HepG2 (cell line): Measurements from ENCODE around the gene WWTR1. TPM values are rescaled to one million over a fixed set of nuclear protein-coding genes. Genes with fewer than 3 reads are reported as not detected.

Source experiments
- CEBPG ChIP-seq: IDR thresholded peaks from 2 replicates; pipeline ENCODE4 v1.6.1; 2016
- CREM ChIP-seq, 2 experiments: sonication (generic) in 1 of 2; formaldehyde crosslinking in 1 of 2; IDR thresholded peaks; 2 replicates each; pipeline versions ENCODE4 v1.4.0 to v1.6.1; 2016 to 2020; ENCODE audit warnings: antibody characterized with exemption in 1 of 2, mild to moderate bottlenecking in 1 of 2, missing genetic modification reagents in 1 of 2
- HDAC1 ChIP-seq: sonication (generic); formaldehyde crosslinking; IDR thresholded peaks from 2 replicates; pipeline ENCODE4 v1.5.1; 2020; ENCODE audit warnings: mild to moderate bottlenecking, missing genetic modification reagents
- HHEX ChIP-seq: IDR thresholded peaks from 2 replicates; pipeline ENCODE4 v1.6.1; 2016; ENCODE audit warnings: control low read depth
- HNF4G ChIP-seq, 2 experiments: sonication (generic) in 1 of 2; formaldehyde crosslinking in 1 of 2; IDR thresholded peaks; 2 replicates each; pipeline versions ENCODE4 v1.4.0 to v1.6.1; 2011 to 2020; ENCODE audit warnings: borderline replicate concordance in 2 of 2, low read depth in 2 of 2, mild to moderate bottlenecking in 2 of 2, low read length in 1 of 2, missing genetic modification reagents in 1 of 2, moderate library complexity in 1 of 2
- IRF2 ChIP-seq: IDR thresholded peaks from 2 replicates; pipeline ENCODE4 v1.6.1; 2018; ENCODE audit warnings: missing genetic modification reagents, missing compliant biosample characterization
- ISX ChIP-seq: sonication (generic); formaldehyde crosslinking; conservative IDR thresholded peaks from 2 replicates; pipeline ENCODE4 v1.5.0; 2020; ENCODE audit warnings: missing genetic modification reagents
- JUNB ChIP-seq: sonication (generic); formaldehyde crosslinking; IDR thresholded peaks from 2 replicates; pipeline ENCODE4 v1.8.0; 2022; ENCODE audit warnings: missing genetic modification reagents, mild to moderate bottlenecking, borderline replicate concordance
- MED8 ChIP-seq: sonication (generic); formaldehyde crosslinking; IDR thresholded peaks from 2 replicates; pipeline ENCODE4 v1.8.1; 2023; ENCODE audit warnings: mild to moderate bottlenecking, missing genetic modification reagents; ENCODE audit not compliant: insufficient replicate concordance
- NCOA2 ChIP-seq: sonication (generic); formaldehyde crosslinking; IDR thresholded peaks from 2 replicates; pipeline ENCODE4 v1.8.0; 2022; ENCODE audit warnings: inconsistent platforms
- PCBP1 ChIP-seq: fragments of 200-400 bp; formaldehyde crosslinking; IDR thresholded peaks from 2 replicates; pipeline ENCODE4 v1.6.1; 2017; ENCODE audit warnings: mild to moderate bottlenecking, low read depth, low read length, borderline replicate concordance
- PHF5A ChIP-seq: IDR thresholded peaks from one replicate; pipeline ENCODE4 v1.6.1; 2018; ENCODE audit warnings: low read depth, missing genetic modification reagents; ENCODE audit not compliant: unreplicated experiment
- POGZ ChIP-seq: sonication (generic); formaldehyde crosslinking; IDR thresholded peaks from 2 replicates; pipeline ENCODE4 v1.4.0; 2020; ENCODE audit warnings: mild to moderate bottlenecking, missing genetic modification reagents
- POLR2AphosphoS2 ChIP-seq: IDR thresholded peaks from 2 replicates; pipeline ENCODE4 v1.6.1; 2011; ENCODE audit warnings: low read depth, low read length, improper control_type of control experiment
- RXRB ChIP-seq: IDR thresholded peaks from 2 replicates; pipeline ENCODE4 v1.6.1; 2016; ENCODE audit warnings: borderline replicate concordance, missing genetic modification reagents, missing compliant biosample characterization
- SMAD3 ChIP-seq: sonication (generic); formaldehyde crosslinking; IDR thresholded peaks from 2 replicates; pipeline ENCODE4 v1.4.0; 2020; ENCODE audit warnings: missing genetic modification reagents
- SOX5 ChIP-seq: IDR thresholded peaks from 2 replicates; pipeline ENCODE4 v1.6.1; 2016; ENCODE audit warnings: borderline replicate concordance
- SOX6 ChIP-seq, 2 experiments: fragments of 450-650 bp in 1 of 2; sonication (generic) in 1 of 2; formaldehyde crosslinking in 1 of 2; IDR thresholded peaks; 2 replicates each; pipeline versions ENCODE4 v1.4.0 to v1.6.1; 2017 to 2020; ENCODE audit warnings: antibody characterized with exemption in 1 of 2, mild to moderate bottlenecking in 1 of 2, missing genetic modification reagents in 1 of 2
- TP53 ChIP-seq: sonication (generic); formaldehyde crosslinking; conservative IDR thresholded peaks from 2 replicates; pipeline ENCODE4 v1.4.0; 2020; ENCODE audit warnings: missing genetic modification reagents
- ZBTB20 ChIP-seq: sonication (generic); formaldehyde crosslinking; IDR thresholded peaks from 2 replicates; pipeline ENCODE4 v1.8.1; 2023; ENCODE audit warnings: missing genetic modification reagents, low read depth, mild to moderate bottlenecking, borderline replicate concordance
- ZNF33B ChIP-seq: sonication (generic); formaldehyde crosslinking; IDR thresholded peaks from 2 replicates; pipeline ENCODE4 v1.5.1; 2020; ENCODE audit warnings: mild to moderate bottlenecking, missing genetic modification reagents
- ZNF614 ChIP-seq: IDR thresholded peaks from 2 replicates; pipeline ENCODE4 v1.6.1; 2018; ENCODE audit warnings: missing biosample characterization, missing genetic modification reagents, inconsistent platforms, borderline replicate concordance
- ZNF724P ChIP-seq: sonication (generic); formaldehyde crosslinking; IDR thresholded peaks from 2 replicates; pipeline ENCODE4 v1.8.0; 2022; ENCODE audit warnings: missing genetic modification reagents, borderline replicate concordance
- polyA plus RNA-seq, 8 experiments: library from polyadenylated mRNA; depleted of rRNA in 3 of 8; stranded (reverse) in 7 of 8; unstranded in 1 of 8; fragments of >200 nt; fragmentation: Illumina TruSeq in 4 of 8; extraction: Trizol in 4 of 8; gene quantifications; 2 replicates each; pipeline versions ENCODE4 v1.2.1 to v1.2.3, GENCODE V29; 2011 to 2016; ENCODE audit warnings: low read depth in 4 of 8, missing spikeins in 1 of 8, mixed read lengths in 1 of 8; ENCODE audit not compliant: insufficient read depth in 1 of 8
- total RNA-seq, 5 experiments: library from RNA; depleted of rRNA; stranded (reverse); fragments of >200 nt; fragmentation: Illumina TruSeq; extraction: Trizol; gene quantifications; 2 replicates each; pipeline ENCODE4 v1.2.3, GENCODE V29; 2016; ENCODE audit warnings: low read depth in 1 of 5
- TF ChIP-seq, protein P1 (sequence below): sonication (generic); formaldehyde crosslinking; IDR thresholded peaks from 2 replicates; pipeline ENCODE4 v1.4.0; 2020; ENCODE audit warnings: mild to moderate bottlenecking, missing genetic modification reagents
- TF ChIP-seq, protein P2 (sequence below): IDR thresholded peaks from 2 replicates; pipeline ENCODE4 v1.6.1; 2018; ENCODE audit warnings: missing genetic modification reagents, mild to moderate bottlenecking, missing compliant biosample characterization
- TF ChIP-seq, protein P3 (sequence below), 2 experiments: sonication (generic) in 1 of 2; formaldehyde crosslinking in 1 of 2; IDR thresholded peaks; 2 replicates each; pipeline versions ENCODE4 v1.4.0 to v1.6.1; 2018 to 2020; ENCODE audit warnings: missing genetic modification reagents in 2 of 2, borderline replicate concordance in 1 of 2, low read depth in 1 of 2, mild to moderate bottlenecking in 1 of 2, missing biosample characterization in 1 of 2
- TF ChIP-seq, protein P4 (sequence below): IDR thresholded peaks from 2 replicates; pipeline ENCODE4 v1.6.1; 2016; ENCODE audit warnings: low read depth

The WWTR1 gene
- total and polyA plus RNA-seq, 2 of the 13 experiments (the other 11 are each of a cell fraction or from before 2014, with no cell fraction given) = 19.7 to 139 TPM

DNA sequence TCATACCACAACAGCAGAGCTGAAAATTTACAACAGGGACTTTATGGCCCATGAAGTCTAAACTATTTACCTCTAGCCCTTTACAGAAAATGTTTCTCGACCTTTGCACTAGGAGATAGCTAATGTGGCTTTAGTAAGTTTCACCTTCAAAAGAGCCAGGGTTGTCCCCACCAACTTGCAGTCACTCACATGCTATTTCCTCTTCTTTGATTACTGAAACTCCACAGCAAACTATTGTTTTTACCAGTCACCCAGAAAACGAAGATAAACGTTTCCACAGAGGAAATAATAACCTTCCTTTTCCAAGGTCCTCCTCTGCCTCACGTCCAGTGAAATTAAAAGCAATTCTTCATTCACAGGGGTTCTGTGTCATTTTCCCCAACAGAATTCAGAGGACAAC lies 48.2 kb downstream of the WWTR1 start (continued):
- TF ChIP-seq HDAC1 (peak; percentile 60), POLR2AphosphoS2 (no peak), HHEX (CRISPR knock-in tag) (no peak), SOX6 (IDR thresholded peaks at IDR 0.05) (no peak), SOX6 (CRISPR knock-in tag; IDR thresholded peaks at IDR 0.05) (peak; percentile 94), JUNB (no peak; the same call in 1 of the 2 replicates), POGZ (peak; percentile 66), PHF5A (CRISPR knock-in tag) (peak; percentile 64), IRF2 (CRISPR knock-in tag) (peak; percentile 59; the same call in 1 of the 2 replicates), ZNF724P (CRISPR knock-in tag) (no peak), ZNF33B (CRISPR knock-in tag) (no peak), RXRB (CRISPR knock-in tag) (peak; percentile 76), NCOA2 (peak; percentile 89), MED8 (CRISPR knock-in tag) (no peak), ZBTB20 (CRISPR knock-in tag) (peak; percentile 78; the same call in 1 of the 2 replicates), PCBP1 (no peak), ZNF614 (peak; percentile 92), TP53 (CRISPR knock-in tag) (no peak), SMAD3 (0 out of 2 replicates have a peak, but pooled peaks have one; percentile 23), CREM (IDR thresholded peaks at IDR 0.05) (peak; percentile 82), CREM (CRISPR knock-in tag; IDR thresholded peaks at IDR 0.05) (no peak), ISX (CRISPR knock-in tag) (no peak), SOX5 (CRISPR knock-in tag) (peak; percentile 97), HNF4G (IDR thresholded peaks at IDR 0.05; ENCODE audit: borderline replicate concordance, low read depth, low read length) (peak; percentile 87), HNF4G (CRISPR knock-in tag; IDR thresholded peaks at IDR 0.05; ENCODE audit: borderline replicate concordance, low read depth) (peak; percentile 55; the same call in 1 of the 2 replicates), CEBPG (CRISPR knock-in tag) (peak; percentile 41)
- TF ChIP-seq, protein P1, sequence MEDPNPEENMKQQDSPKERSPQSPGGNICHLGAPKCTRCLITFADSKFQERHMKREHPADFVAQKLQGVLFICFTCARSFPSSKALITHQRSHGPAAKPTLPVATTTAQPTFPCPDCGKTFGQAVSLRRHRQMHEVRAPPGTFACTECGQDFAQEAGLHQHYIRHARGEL (CRISPR knock-in tag) = no peak
- TF ChIP-seq, protein P2, sequence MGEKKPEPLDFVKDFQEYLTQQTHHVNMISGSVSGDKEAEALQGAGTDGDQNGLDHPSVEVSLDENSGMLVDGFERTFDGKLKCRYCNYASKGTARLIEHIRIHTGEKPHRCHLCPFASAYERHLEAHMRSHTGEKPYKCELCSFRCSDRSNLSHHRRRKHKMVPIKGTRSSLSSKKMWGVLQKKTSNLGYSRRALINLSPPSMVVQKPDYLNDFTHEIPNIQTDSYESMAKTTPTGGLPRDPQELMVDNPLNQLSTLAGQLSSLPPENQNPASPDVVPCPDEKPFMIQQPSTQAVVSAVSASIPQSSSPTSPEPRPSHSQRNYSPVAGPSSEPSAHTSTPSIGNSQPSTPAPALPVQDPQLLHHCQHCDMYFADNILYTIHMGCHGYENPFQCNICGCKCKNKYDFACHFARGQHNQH (CRISPR knock-in tag) = peak; percentile 64
- TF ChIP-seq, protein P3, sequence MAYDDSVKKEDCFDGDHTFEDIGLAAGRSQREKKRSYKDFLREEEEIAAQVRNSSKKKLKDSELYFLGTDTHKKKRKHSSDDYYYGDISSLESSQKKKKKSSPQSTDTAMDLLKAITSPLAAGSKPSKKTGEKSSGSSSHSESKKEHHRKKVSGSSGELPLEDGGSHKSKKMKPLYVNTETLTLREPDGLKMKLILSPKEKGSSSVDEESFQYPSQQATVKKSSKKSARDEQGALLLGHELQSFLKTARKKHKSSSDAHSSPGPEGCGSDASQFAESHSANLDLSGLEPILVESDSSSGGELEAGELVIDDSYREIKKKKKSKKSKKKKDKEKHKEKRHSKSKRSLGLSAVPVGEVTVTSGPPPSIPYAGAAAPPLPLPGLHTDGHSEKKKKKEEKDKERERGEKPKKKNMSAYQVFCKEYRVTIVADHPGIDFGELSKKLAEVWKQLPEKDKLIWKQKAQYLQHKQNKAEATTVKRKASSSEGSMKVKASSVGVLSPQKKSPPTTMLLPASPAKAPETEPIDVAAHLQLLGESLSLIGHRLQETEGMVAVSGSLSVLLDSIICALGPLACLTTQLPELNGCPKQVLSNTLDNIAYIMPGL (CRISPR knock-in tag; IDR thresholded peaks at IDR 0.05; ENCODE audit: borderline replicate concordance in 1 of 2, low read depth in 1 of 2) = peak in 1 of 2 experiments; percentile 20; a peak in 1 of 4 replicates
- TF ChIP-seq, protein P4, sequence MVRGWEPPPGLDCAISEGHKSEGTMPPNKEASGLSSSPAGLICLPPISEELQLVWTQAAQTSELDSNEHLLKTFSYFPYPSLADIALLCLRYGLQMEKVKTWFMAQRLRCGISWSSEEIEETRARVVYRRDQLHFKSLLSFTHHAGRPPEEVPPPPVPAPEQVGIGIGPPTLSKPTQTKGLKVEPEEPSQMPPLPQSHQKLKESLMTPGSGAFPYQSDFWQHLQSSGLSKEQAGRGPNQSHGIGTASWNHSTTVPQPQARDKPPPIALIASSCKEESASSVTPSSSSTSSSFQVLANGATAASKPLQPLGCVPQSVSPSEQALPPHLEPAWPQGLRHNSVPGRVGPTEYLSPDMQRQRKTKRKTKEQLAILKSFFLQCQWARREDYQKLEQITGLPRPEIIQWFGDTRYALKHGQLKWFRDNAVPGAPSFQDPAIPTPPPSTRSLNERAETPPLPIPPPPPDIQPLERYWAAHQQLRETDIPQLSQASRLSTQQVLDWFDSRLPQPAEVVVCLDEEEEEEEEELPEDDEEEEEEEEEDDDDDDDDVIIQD (CRISPR knock-in tag) = peak; percentile 72
